ENCODE results near the gene DHCR24. TPM values are rescaled to one million over a fixed set of nuclear protein-coding genes. Genes with fewer than 3 reads are reported as not detected.
A peak's percentile ranks its signal among the peaks of the same experiment; 100 is the strongest.

DHCR24 gene
- total and polyA plus RNA-seq, 2 of the 13 experiments (the other 11 are each of a cell fraction or from before 2014, with no cell fraction given): 374 to 448 TPM

- TF ChIP-seq STAT6 (CRISPR knock-in tag; IDR thresholded peaks at IDR 0.05; ENCODE audit: borderline replicate concordance) (no peak), MIER2 (CRISPR knock-in tag; IDR thresholded peaks at IDR 0.05) (peak; percentile 84), ZBTB37 (CRISPR knock-in tag; IDR thresholded peaks at IDR 0.05) (no peak), DZIP1 (CRISPR knock-in tag; IDR thresholded peaks at IDR 0.05) (no peak), BORCS8-MEF2B (CRISPR knock-in tag; IDR thresholded peaks at IDR 0.05) (no peak), MBD4 (IDR thresholded peaks at IDR 0.05; ENCODE audit: borderline replicate concordance, low read length) (no peak), REST (IDR thresholded peaks at IDR 0.05; ENCODE audit: borderline replicate concordance in 1 of 2, low read depth in 1 of 2, low read length in 2 of 2) (peak; percentile 24 to 87), ZSCAN30 (CRISPR knock-in tag; IDR thresholded peaks at IDR 0.05) (no peak), FOXA3 (CRISPR knock-in tag; IDR thresholded peaks at IDR 0.05) (no peak), NCOR1 (IDR thresholded peaks at IDR 0.05; ENCODE audit: borderline replicate concordance, low read length) (no peak), ZNF143 (CRISPR knock-in tag; IDR thresholded peaks at IDR 0.05) (no peak), ZFX (CRISPR knock-in tag; IDR thresholded peaks at IDR 0.05; ENCODE audit: low read depth) (peak; percentile 29; the same call in 1 of the 2 replicates), TOE1 (CRISPR knock-in tag; IDR thresholded peaks at IDR 0.05) (no peak)
- TF ChIP-seq, protein P1, sequence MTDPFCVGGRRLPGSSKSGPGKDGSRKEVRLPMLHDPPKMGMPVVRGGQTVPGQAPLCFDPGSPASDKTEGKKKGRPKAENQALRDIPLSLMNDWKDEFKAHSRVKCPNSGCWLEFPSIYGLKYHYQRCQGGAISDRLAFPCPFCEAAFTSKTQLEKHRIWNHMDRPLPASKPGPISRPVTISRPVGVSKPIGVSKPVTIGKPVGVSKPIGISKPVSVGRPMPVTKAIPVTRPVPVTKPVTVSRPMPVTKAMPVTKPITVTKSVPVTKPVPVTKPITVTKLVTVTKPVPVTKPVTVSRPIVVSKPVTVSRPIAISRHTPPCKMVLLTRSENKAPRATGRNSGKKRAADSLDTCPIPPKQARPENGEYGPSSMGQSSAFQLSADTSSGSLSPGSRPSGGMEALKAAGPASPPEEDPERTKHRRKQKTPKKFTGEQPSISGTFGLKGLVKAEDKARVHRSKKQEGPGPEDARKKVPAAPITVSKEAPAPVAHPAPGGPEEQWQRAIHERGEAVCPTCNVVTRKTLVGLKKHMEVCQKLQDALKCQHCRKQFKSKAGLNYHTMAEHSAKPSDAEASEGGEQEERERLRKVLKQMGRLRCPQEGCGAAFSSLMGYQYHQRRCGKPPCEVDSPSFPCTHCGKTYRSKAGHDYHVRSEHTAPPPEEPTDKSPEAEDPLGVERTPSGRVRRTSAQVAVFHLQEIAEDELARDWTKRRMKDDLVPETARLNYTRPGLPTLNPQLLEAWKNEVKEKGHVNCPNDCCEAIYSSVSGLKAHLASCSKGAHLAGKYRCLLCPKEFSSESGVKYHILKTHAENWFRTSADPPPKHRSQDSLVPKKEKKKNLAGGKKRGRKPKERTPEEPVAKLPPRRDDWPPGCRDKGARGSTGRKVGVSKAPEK (CRISPR knock-in tag; IDR thresholded peaks at IDR 0.05; ENCODE audit: borderline replicate concordance): no peak
Observed at GRCh38 chr1:54803761-54804470, 83.1 kb downstream of the DHCR24 start (continued).

All from HepG2 (cell line).